SK-N-SH treated with all-trans-retinoic acid at 6 μM for 48 hours (cell line): ENCODE measurements around the gene PEAK3.

Experiments
- CSRNP3 ChIP-seq: fragments of 250-450 bp; sonication (Bioruptor Pico); IDR thresholded peaks from 2 replicates; pipeline ENCODE4 v1.5.1; 2021; ENCODE audit warnings: mild to moderate bottlenecking, moderate library complexity
- POU6F1 ChIP-seq: fragments of 250-450 bp; sonication (Bioruptor Pico); IDR thresholded peaks from 2 replicates; pipeline ENCODE4 v1.8.0; 2021; ENCODE audit warnings: low read depth, mild to moderate bottlenecking, moderate library complexity, borderline replicate concordance
- PPARA ChIP-seq: fragments of 250-450 bp; sonication (Bioruptor Pico); IDR thresholded peaks from 2 replicates; pipeline ENCODE4 v1.5.0; 2020; ENCODE audit warnings: mild to moderate bottlenecking, borderline replicate concordance
- RARB ChIP-seq: fragments of 250-450 bp; sonication (Bioruptor Pico); IDR thresholded peaks from 2 replicates; pipeline ENCODE4 v1.8.0; 2021; ENCODE audit warnings: mild to moderate bottlenecking, moderate library complexity
- ZFP30 ChIP-seq: fragments of 450-650 bp; formaldehyde crosslinking; IDR thresholded peaks from 2 replicates; pipeline ENCODE4 v1.5.0; 2022; ENCODE audit warnings: mild to moderate bottlenecking, moderate library complexity
- ZNF70 ChIP-seq: fragments of 450-650 bp; formaldehyde crosslinking; IDR thresholded peaks from 2 replicates; pipeline ENCODE4 v1.5.0; 2020; ENCODE audit warnings: mild to moderate bottlenecking, moderate library complexity
- ZNF8 ChIP-seq: fragments of 450-650 bp; formaldehyde crosslinking; IDR thresholded peaks from 2 replicates; pipeline ENCODE4 v1.5.0; 2020; ENCODE audit warnings: mild to moderate bottlenecking, moderate library complexity
- TF ChIP-seq, protein P1 (sequence below): fragments of 250-450 bp; sonication (Bioruptor Pico); IDR thresholded peaks from 2 replicates; pipeline ENCODE4 v1.8.0; 2020; ENCODE audit warnings: mild to moderate bottlenecking, moderate library complexity, borderline replicate concordance
- TF ChIP-seq, protein P2 (sequence below): fragments of 250-450 bp; sonication (Bioruptor Pico); IDR thresholded peaks from 2 replicates; pipeline ENCODE4 v1.5.1; 2020; ENCODE audit warnings: low read depth, mild to moderate bottlenecking, moderate library complexity

GRCh38 chr19:2318923-2319322, 36.9 kb upstream of the PEAK3 start:
- TF ChIP-seq ZNF70 (CRISPR knock-in tag) (no peak), CSRNP3 (CRISPR knock-in tag) (no peak), POU6F1 (no peak), PPARA (CRISPR knock-in tag) (no peak), ZFP30 (CRISPR knock-in tag) (no peak), RARB (CRISPR knock-in tag) (no peak), ZNF8 (CRISPR knock-in tag) (no peak)
- TF ChIP-seq, protein P1, sequence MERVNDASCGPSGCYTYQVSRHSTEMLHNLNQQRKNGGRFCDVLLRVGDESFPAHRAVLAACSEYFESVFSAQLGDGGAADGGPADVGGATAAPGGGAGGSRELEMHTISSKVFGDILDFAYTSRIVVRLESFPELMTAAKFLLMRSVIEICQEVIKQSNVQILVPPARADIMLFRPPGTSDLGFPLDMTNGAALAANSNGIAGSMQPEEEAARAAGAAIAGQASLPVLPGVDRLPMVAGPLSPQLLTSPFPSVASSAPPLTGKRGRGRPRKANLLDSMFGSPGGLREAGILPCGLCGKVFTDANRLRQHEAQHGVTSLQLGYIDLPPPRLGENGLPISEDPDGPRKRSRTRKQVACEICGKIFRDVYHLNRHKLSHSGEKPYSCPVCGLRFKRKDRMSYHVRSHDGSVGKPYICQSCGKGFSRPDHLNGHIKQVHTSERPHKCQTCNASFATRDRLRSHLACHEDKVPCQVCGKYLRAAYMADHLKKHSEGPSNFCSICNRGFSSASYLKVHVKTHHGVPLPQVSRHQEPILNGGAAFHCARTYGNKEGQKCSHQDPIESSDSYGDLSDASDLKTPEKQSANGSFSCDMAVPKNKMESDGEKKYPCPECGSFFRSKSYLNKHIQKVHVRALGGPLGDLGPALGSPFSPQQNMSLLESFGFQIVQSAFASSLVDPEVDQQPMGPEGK (CRISPR knock-in tag), result no peak
- TF ChIP-seq, protein P2, sequence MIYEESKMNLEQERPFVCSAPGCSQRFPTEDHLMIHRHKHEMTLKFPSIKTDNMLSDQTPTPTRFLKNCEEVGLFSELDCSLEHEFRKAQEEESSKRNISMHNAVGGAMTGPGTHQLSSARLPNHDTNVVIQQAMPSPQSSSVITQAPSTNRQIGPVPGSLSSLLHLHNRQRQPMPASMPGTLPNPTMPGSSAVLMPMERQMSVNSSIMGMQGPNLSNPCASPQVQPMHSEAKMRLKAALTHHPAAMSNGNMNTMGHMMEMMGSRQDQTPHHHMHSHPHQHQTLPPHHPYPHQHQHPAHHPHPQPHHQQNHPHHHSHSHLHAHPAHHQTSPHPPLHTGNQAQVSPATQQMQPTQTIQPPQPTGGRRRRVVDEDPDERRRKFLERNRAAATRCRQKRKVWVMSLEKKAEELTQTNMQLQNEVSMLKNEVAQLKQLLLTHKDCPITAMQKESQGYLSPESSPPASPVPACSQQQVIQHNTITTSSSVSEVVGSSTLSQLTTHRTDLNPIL, result no peak
